ENCODE data around the gene IGSF23. TPM values are rescaled to one million over a fixed set of nuclear protein-coding genes. Genes with fewer than 3 reads are reported as not detected.
"Not testable (repeated sequence)": the region's sequence is repeated elsewhere in the genome, so short reads cannot be mapped to it uniquely, and the experiment has no call there.

The IGSF23 gene
- total RNA-seq, 1 donor from 2014 or later, result 5.7 TPM

GRCh38 chr19:44587963-44588770, 25.2 kb upstream of the IGSF23 start:
- DNase-seq (ENCODE audit: low read depth), result peak; percentile 89

GRCh38 chr19:44588771-44589112, 24.6 kb upstream of the IGSF23 start:
- no peak for DNase-seq (ENCODE audit: low read depth)

GRCh38 chr19:44590245-44591059, 22.9 kb upstream of the IGSF23 start:
- DNase-seq (ENCODE audit: low read depth), result no peak

GRCh38 chr19:44591340-44591993, 21.9 kb upstream of the IGSF23 start:
- DNase-seq (ENCODE audit: low read depth), result not testable (repeated sequence)

GRCh38 chr19:44592451-44592890, 20.9 kb upstream of the IGSF23 start:
- DNase-seq (ENCODE audit: low read depth), result no peak

- DNase-seq (ENCODE audit: low read depth), result no peak
Measured at GRCh38 chr19:44593294-44593693, 20.1 kb upstream of the IGSF23 start.

GRCh38 chr19:44593866-44594266, 19.5 kb upstream of the IGSF23 start:
- DNase-seq (ENCODE audit: low read depth), result not testable (repeated sequence)

- no peak for DNase-seq (ENCODE audit: low read depth)
Measured at GRCh38 chr19:44596428-44597130, 16.8 kb upstream of the IGSF23 start.

- no peak for DNase-seq (ENCODE audit: low read depth)
Measured at GRCh38 chr19:44597131-44597491, 16.3 kb upstream of the IGSF23 start.

- no peak for DNase-seq (ENCODE audit: low read depth)
Measured at GRCh38 chr19:44598355-44598754, 15.0 kb upstream of the IGSF23 start.

GRCh38 chr19:44598880-44599279, 14.5 kb upstream of the IGSF23 start:
- DNase-seq (ENCODE audit: low read depth), result no peak

- no peak for DNase-seq (ENCODE audit: low read depth)
Measured at GRCh38 chr19:44600466-44600865, 12.9 kb upstream of the IGSF23 start.

- DNase-seq (ENCODE audit: low read depth), result no peak
Measured at GRCh38 chr19:44602081-44602480, 11.3 kb upstream of the IGSF23 start.

- no peak for DNase-seq (ENCODE audit: low read depth)
Measured at GRCh38 chr19:44603201-44603945, 10.0 kb upstream of the IGSF23 start.

- no peak for DNase-seq (ENCODE audit: low read depth)
Measured at GRCh38 chr19:44604241-44604640, 9.1 kb upstream of the IGSF23 start.

GRCh38 chr19:44605547-44605946, 7.8 kb upstream of the IGSF23 start:
- DNase-seq (ENCODE audit: low read depth), result no peak

- DNase-seq (ENCODE audit: low read depth), result no peak
Measured at GRCh38 chr19:44607049-44607448, 6.3 kb upstream of the IGSF23 start.

- no peak for DNase-seq (ENCODE audit: low read depth)
Measured at GRCh38 chr19:44607917-44608316, 5.4 kb upstream of the IGSF23 start.

- no peak for DNase-seq (ENCODE audit: low read depth)
Measured at GRCh38 chr19:44608391-44608821, 5.0 kb upstream of the IGSF23 start.

- no peak for DNase-seq (ENCODE audit: low read depth)
Measured at GRCh38 chr19:44609219-44609618, 4.1 kb upstream of the IGSF23 start.

GRCh38 chr19:44610497-44610896, 2.9 kb upstream of the IGSF23 start:
- not testable (repeated sequence) for DNase-seq (ENCODE audit: low read depth)
